ENCODE measurements around the gene SPACA9. TPM values are rescaled to one million over a fixed set of nuclear protein-coding genes. Genes with fewer than 3 reads are reported as not detected.

The SPACA9 gene
- total RNA-seq, 2 donors from 2014 or later: 2.3 TPM; not detected in 1

GRCh38 chr9:132886334-132886725 lies 7.6 kb downstream of the SPACA9 start:
- H3K4me1 ChIP-seq: no peaks in the 10 kb centered on the region
- WGBS, 2 donors: 89 to 100% methylated on average over 6 of the region's 6 CpGs
- ATAC-seq (no peak), DNase-seq (no peak)
- intact Hi-C loops (cut with DNase I): no loop called here
- no peak overlapping the region for H3K27ac ChIP-seq
- H3K27me3 ChIP-seq: no peaks in the 10 kb centered on the region
- no peak overlapping the region for H3K4me3 ChIP-seq
- H3K9me3 ChIP-seq: no peaks in the 10 kb centered on the region
- no peaks in the 10 kb centered on the region for H3K36me3 ChIP-seq (replicated peaks in 1 of 2; ENCODE audit: insufficient read depth in 1 of 2, low read depth in 2 of 2)
- TF ChIP-seq CTCF (IDR thresholded peaks at IDR 0.05): no peak
- no peak for TF ChIP-seq POLR2A (IDR thresholded peaks at IDR 0.05)

GRCh38 chr9:132887181-132888120 lies 8.8 kb downstream of the SPACA9 start:
- Histone ChIP-seq H3K27me3 (no peaks in the 10 kb centered on the region), H3K9me3 (no peaks in the 10 kb centered on the region), H3K4me1 (no peaks in the 10 kb centered on the region), H3K4me3 (no peak overlapping the region), H3K27ac (no peak overlapping the region), H3K36me3 (replicated peaks in 1 of 2; ENCODE audit: insufficient read depth in 1 of 2, low read depth in 2 of 2) (no peaks in the 10 kb centered on the region)
- DNase-seq (no peak), ATAC-seq (no peak)
- 89 to 93% methylated on average over 13 to 18 of the region's 18 CpGs for WGBS, 2 donors
- TF ChIP-seq POLR2A (IDR thresholded peaks at IDR 0.05) (no peak), CTCF (IDR thresholded peaks at IDR 0.05) (no peak)
- intact Hi-C loops (cut with DNase I): no loop called here

GRCh38 chr9:132888151-132888550 lies 9.5 kb downstream of the SPACA9 start:
- H3K4me1 ChIP-seq: no peaks in the 10 kb centered on the region
- ATAC-seq (no peak), DNase-seq (no peak)
- no peaks in the 10 kb centered on the region for H3K36me3 ChIP-seq (replicated peaks in 1 of 2; ENCODE audit: insufficient read depth in 1 of 2, low read depth in 2 of 2)
- intact Hi-C loops (cut with DNase I): no loop called here
- H3K4me3 ChIP-seq: no peak overlapping the region
- H3K9me3 ChIP-seq: no peaks in the 10 kb centered on the region
- 93 to 100% methylated on average over 1 to 11 of the region's 18 CpGs for WGBS, 2 donors
- H3K27me3 ChIP-seq: no peaks in the 10 kb centered on the region
- TF ChIP-seq POLR2A (IDR thresholded peaks at IDR 0.05): no peak
- TF ChIP-seq CTCF (IDR thresholded peaks at IDR 0.05): no peak
- no peak overlapping the region for H3K27ac ChIP-seq

- WGBS, 2 donors: 80 to 81% methylated on average over 8 to 9 of the region's 9 CpGs
- Histone ChIP-seq H3K27me3 (no peaks in the 10 kb centered on the region), H3K9me3 (no peaks in the 10 kb centered on the region), H3K4me1 (no peaks in the 10 kb centered on the region), H3K4me3 (no peak overlapping the region), H3K27ac (no peak overlapping the region), H3K36me3 (replicated peaks in 1 of 2; ENCODE audit: insufficient read depth in 1 of 2, low read depth in 2 of 2) (peaks cover 0 to 12% of the 10 kb centered on the region in 2 donors)
- intact Hi-C loops (cut with DNase I): no loop called here
- no peak for DNase-seq
- TF ChIP-seq CTCF (IDR thresholded peaks at IDR 0.05) (no peak), POLR2A (IDR thresholded peaks at IDR 0.05) (no peak)
- ATAC-seq: no peak
These were observed 13.7 kb downstream of the SPACA9 start for GRCh38 chr9:132892400-132892799.

GRCh38 chr9:132894346-132894745 lies 15.6 kb downstream of the SPACA9 start:
- DNase-seq: no peak
- WGBS, 2 donors: 86 to 87% methylated on average over 5 of the region's 5 CpGs
- TF ChIP-seq CTCF (IDR thresholded peaks at IDR 0.05): no peak
- H3K36me3 ChIP-seq (replicated peaks in 1 of 2; ENCODE audit: insufficient read depth in 1 of 2, low read depth in 2 of 2): peaks cover 0 to 24% of the 10 kb centered on the region in 2 donors
- H3K4me3 ChIP-seq: no peak overlapping the region
- H3K27me3 ChIP-seq: no peaks in the 10 kb centered on the region
- no peak overlapping the region for H3K27ac ChIP-seq
- no peaks in the 10 kb centered on the region for H3K9me3 ChIP-seq
- intact Hi-C loops (cut with DNase I): no loop called here
- ATAC-seq: no peak
- no peaks in the 10 kb centered on the region for H3K4me1 ChIP-seq
